NCI-H460 (cell line): ENCODE measurements around the gene LCA5. TPM values are rescaled to one million over a fixed set of nuclear protein-coding genes. Genes with fewer than 3 reads are reported as not detected.
"Not testable (repeated sequence)": the region's sequence is repeated elsewhere in the genome, so short reads cannot be mapped to it uniquely, and the experiment has no call there.

Source experiments
- DNase-seq: peaks from one replicate; pipeline ENCODE4 v3.0.0-alpha.2; 2016; ENCODE audit warnings: low read depth; ENCODE audit errors: extremely low read depth
- small RNA-seq, 2 experiments: library from RNA; depleted of rRNA; stranded (forward); fragments of <200 nt; gene quantifications; one replicate each; pipeline ENCODE3, GENCODE V24; 2014
- total RNA-seq: library from RNA; depleted of rRNA; stranded (reverse); fragments of >200 nt; shearing (Covaris generic); gene quantifications from 2 replicates; pipeline ENCODE4 v1.2.3, GENCODE V29; 2014; rRNA removed

Gene LCA5
- total RNA-seq, 1 experiment from 2014 or later: 1.3 TPM

GRCh38 chr6:79468116-79468515 lies 69.1 kb downstream of the LCA5 start:
- no peak for DNase-seq

GRCh38 chr6:79467716-79468115 lies 69.5 kb downstream of the LCA5 start:
- no peak for DNase-seq

GRCh38 chr6:79466207-79466834 lies 70.9 kb downstream of the LCA5 start:
- no peak for DNase-seq

- DNase-seq: no peak
These were observed 71.8 kb downstream of the LCA5 start for GRCh38 chr6:79465381-79465780.

- DNase-seq: no peak
These were observed 73.6 kb downstream of the LCA5 start for GRCh38 chr6:79463621-79464050.

- DNase-seq: no peak
These were observed 76.0 kb downstream of the LCA5 start for GRCh38 chr6:79461205-79461604.

GRCh38 chr6:79455446-79455845 lies 81.8 kb downstream of the LCA5 start:
- no peak for DNase-seq

- no peak for DNase-seq
These were observed 83.6 kb downstream of the LCA5 start for GRCh38 chr6:79453558-79454042.

GRCh38 chr6:79450984-79451383 lies 86.2 kb downstream of the LCA5 start:
- no peak for DNase-seq

- DNase-seq: no peak
These were observed 91.2 kb downstream of the LCA5 start for GRCh38 chr6:79446006-79446405.

- DNase-seq: not testable (repeated sequence)
These were observed 93.4 kb downstream of the LCA5 start for GRCh38 chr6:79443876-79444275.

- DNase-seq: no peak
These were observed 96.0 kb downstream of the LCA5 start for GRCh38 chr6:79441192-79441591.

GRCh38 chr6:79440598-79440997 lies 96.6 kb downstream of the LCA5 start:
- no peak for DNase-seq

- DNase-seq: no peak
These were observed 99.2 kb downstream of the LCA5 start for GRCh38 chr6:79438030-79438429.

- no peak for DNase-seq
These were observed 101.0 kb downstream of the LCA5 start for GRCh38 chr6:79436241-79436640.

- no peak for DNase-seq
These were observed 101.5 kb downstream of the LCA5 start for GRCh38 chr6:79435746-79436145.

Small RNA genes lying within 50 kb of the gene (small RNA-seq; reads per million reads assigned to genes)
- gene DBIP1: 0 to 0.06 reads per million in 2 experiments

Other genes starting within 250 kb of the LCA5 start
- gene SH3BGRL2, start 93.9 kb upstream of the LCA5 start, total RNA-seq: 0.32 and 0.61 TPM in 2 replicates